GM19395 (cell line): ENCODE data around the gene PIK3R1.
"Not testable (repeated sequence)": the region's sequence is repeated elsewhere in the genome, so short reads cannot be mapped to it uniquely, and the experiment has no call there.

Experiments used
- ATAC-seq: cut with Tn5 transposase; IDR thresholded peaks from one replicate; pipeline ENCODE4 v1.9.1; 2021; ENCODE audit warnings: mild to moderate bottlenecking, moderate library complexity; ENCODE audit not compliant: unreplicated experiment

The PIK3R1 gene

DNA sequence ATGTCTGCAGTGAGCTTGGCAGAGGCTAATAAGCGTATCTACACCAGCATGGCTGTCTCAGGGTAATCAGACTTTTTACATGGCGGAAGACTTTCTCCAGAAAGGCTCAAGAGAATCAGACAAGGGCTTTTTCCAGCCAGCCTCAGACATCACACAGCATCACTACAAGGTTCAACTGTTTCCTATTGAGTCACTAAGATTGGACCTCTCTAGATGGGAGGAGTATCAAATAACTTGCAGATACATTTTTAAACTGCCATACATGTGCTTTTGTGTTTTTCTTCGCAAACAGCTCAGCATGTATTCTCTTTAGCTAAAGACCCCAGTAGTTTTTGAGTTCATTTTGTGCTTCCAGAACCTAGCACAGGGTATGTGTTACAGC, 22.9 kb upstream of the PIK3R1 start:
- ATAC-seq = no peak

DNA sequence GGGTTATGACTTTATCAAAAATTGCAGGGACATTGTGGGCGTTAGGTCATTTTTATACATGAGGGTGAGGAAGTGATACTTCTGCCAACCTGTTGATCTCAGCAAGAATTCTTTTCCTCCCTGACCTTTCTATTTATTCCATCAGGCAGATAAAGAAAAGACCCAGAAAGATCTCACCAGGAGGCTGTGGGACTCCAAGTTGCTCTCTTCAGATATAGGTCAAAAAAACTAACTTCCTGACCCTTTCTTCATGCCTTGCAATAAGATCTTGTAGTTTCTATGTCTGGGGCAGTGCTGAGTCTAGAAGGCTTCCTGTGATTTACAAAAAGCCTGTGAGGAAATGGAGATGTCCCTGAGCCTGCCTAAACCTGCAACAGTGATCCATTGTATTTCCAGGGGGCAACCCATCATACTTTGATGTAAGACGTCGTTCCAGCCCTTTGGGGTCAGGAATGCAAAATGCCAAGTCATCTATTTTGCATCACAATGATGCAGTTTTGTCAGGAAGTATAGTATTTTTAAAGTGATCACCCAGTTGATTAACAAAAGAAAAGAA, 22.0 kb upstream of the PIK3R1 start:
- no peak for ATAC-seq

DNA sequence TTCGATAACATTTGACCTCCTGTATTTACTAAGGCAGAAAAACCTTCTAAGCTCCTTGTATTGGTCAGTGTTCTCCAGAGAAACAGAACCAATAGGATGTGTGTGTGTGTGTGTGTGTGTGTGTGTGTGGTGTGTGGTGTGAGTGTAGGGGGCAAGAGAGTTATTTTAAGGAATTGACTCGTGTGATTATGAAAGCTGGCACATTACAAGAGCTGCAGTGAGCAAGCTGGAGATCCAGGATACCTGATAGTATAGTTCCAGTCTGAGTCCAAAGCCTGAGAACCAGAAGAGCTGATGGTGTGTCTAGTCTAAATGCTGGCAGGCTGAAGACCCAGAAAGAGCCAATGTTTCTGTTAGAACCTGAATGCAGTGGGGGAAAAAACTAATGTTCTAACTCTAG, 21.2 kb upstream of the PIK3R1 start:
- ATAC-seq = no peak

DNA sequence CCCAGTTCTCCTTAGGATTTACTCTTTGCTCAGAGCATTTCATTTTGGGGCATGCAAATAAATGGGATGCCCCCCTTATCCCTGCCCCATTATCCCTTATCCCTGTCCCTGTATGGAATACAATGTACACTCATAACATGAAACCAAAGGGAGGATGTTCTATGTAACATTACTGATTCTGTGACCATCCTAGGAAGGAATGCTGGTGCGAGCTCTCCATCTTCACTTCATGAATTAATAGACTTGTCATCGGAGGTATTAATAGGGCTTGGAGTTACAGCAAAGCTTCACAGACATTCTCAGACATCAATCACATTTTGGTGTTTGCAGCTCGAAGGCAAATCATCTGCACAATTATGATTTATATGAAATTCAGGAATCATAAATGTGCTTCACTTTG, 20.4 kb upstream of the PIK3R1 start:
- ATAC-seq = no peak

DNA sequence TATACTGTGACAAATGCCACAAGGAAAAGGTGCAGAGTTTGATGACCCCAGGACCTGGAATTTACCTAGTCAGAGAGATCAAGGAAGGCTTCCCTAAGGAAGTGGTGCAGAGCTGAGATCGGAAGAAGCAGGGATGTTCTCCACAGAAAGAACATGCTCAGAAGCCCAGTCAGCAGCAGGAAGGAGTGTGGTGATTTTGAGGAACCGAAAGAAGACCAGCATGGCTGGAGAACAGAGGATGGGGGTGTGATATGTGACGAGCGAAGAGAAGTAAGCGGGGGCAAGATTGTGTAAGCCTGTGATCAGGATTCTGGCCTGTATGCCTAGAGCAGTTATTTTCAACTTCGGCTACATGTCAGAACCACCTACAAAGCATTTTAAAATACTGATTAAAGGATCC, 18.7 kb upstream of the PIK3R1 start:
- ATAC-seq = peak; percentile 96

DNA sequence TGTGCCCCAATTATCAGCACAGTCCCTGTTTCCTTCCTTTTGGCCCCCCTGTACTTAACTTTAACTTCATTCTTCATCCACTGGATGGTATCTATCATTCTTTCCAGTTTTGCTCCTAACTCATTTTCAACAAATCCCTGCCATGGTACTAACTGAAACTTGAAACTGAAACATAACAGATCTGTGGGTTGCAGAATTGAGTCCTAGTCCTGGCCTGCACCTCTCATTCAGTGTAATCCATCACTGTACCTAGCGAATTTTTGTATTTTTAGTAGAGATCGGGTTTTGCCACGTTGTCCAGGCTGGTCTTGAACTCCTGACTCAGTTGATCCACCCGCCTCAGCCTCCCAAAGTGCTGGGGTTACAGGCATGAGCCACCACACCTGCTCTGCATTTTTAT, 15.3 kb upstream of the PIK3R1 start:
- ATAC-seq = no peak

DNA sequence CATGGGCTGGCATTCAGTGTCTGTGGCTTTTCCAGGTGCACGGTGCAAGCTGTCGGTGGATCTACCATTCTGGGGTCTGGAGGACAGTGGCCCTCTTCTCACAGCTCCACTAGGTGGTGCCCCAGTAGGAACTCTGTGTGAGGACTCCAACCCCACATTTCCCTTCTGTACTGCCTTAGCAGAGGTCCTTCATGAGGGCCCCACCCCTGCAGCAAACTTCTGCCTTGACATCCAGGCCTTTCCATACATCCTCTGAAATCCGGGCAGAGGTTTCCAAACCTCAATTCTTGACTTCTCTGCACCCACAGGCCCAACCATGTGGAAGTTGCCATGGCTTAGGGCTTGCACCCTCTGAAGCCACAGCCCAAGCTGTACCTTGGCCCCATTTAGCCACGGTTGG, 4.9 kb upstream of the PIK3R1 start:
- ATAC-seq = not testable (repeated sequence)

DNA sequence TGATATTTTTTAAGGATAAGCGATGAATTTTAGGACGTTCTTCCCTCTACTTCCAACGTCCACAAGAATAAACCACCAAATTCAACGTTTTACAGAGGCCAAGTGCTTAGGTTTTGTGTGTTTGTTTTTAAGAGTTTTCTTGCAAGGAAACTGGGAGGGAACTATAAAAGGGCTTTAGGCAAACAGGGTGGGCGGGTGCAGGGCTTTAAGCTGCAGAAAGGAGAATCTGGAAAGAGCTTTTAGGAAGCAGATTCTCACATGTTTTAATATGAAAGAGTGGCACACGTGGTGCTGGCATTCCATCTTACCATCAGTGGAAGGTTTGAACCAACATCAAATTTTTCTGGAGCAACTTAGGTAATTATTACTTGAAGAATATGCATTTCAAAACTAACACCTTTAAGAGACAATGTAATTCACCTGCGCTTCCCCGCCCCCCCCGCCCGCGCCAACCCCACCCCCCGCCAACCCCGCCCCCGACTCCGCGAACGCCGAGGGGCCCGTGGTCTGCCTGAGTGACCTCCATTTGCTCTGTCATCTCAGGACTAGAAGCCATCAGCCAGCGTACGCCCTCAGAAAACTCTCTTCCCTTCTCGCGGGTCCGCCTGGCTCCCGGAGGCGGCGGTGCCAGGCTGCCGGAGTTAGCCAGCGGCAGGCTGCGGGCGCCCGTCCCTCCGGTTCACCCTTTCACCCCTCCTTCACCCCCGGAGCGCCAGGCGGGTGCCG, 911 bp upstream of the PIK3R1 start:
- peak; percentile 21 for ATAC-seq

DNA sequence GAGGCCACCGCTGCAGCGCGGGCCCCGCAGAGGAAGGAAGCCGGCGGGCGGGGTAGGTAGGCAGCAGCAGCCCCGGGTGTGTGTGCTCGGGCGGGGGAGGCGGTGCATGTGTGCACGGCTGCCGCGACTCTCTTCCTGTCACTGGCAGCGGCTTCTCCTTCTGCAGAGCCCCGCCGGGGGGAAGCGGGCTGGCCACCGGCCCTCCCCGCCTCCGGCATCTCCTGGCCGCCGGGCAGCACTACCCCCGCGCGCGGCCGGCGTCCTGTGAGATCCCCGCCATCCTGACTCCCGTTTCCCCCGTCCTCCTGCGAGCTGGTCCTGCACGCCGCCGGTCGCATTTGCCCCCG, 315 bp downstream of the PIK3R1 start:
- peak; percentile 54 for ATAC-seq

DNA sequence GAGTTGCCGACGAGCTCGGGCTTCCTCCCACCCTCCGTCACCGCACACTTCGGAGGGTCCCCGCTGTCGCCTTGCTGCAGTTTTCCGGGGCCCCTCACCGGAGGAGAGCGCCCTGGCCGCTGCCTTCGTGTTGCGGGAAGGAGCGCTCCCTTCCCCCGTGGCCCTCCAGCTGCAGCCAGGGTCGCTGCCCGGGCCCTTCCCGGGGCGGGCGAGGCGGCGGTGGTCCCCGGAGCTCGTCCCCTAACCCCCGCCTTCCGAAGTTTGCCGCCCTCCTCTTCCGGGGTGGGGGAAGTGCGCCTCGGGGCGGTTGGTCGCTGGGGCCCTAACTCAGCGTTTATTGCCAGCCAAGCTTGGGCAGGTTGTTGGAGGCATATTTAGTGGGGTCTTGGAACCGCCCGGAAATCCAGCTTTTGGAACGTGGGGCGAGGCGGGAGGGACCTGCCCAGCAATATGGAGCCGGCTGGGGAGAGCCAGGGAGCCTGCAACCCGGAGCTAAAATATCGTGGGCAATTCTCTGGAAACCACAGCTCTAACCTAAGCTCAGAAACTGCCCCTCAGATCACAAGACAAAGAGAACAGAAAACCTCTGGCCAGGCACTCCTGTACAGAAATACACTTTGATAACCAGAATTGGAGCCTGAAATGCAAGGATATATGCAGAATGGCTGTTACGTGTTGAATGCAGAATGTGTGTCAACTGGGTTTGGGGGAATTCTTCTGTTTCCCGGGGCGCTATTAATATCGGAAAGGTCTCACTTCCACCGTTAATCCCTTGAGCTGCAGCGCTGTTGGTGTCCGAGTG, 890 bp downstream of the PIK3R1 start:
- ATAC-seq = peak; percentile 37

DNA sequence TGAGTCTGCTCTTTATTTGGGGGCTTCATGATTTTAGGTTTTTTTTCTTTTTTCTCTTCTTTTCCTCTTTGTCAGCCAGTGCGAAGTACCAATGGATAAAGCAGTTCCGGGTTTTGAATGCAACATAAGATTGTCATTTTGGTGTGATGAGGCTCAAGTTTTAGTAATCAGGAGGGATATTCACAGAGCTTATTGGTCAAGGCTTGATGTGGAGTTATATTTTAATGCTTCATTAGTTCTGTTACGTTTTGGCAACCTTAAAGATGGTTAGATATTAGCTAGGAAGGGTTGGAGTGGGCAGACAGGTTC, 1.4 kb downstream of the PIK3R1 start:
- no peak for ATAC-seq

DNA sequence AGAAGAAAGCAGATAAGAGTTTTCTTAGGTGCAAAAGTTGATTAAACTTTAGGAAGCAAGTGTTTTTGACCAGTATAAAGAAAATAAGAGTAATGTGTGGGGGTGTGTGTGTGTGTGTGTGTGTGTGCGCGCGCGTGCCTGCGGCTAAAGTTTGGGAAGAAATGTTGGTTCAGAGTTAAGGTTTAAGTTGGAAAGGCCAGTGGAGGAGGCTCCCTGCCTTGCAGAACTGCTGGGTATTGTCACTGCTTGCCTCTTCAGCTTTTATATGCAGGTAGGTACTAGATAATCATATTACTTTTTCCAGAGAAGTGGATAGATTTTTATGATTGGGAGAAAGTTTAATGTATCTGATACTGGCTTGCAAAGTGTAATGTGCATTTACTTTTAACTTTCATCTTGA, 2.0 kb downstream of the PIK3R1 start:
- ATAC-seq = no peak

DNA sequence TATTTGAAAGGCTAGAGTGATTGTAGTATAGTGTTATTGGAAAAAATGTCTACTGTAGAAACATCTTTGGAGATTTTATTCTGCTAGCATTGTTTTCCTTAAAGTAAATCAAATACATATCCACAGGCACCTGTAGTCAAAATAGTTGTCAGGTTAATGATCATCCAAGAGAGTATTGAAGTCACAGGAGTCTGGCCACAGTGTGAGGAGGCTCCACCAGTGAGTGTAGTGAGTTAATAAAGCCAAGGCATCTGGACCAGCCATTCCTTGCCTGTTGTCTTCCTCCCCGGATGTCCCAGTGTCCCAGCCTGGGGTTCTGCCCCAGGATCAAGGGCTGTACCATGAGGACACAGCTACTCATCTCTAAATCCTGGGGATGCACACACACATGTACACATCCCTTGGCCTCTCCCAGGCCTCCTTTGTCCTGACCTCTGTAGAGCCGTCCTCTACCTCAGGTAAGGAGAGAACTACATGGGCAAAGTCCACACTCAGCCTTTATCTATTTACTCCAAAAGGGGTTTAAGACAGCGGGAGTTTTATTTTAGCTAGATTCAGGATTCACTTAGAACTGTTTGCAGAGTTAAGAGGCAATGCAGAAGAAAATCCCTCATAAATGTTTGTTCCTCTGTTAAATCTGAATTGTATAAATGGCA, 3.7 kb downstream of the PIK3R1 start:
- ATAC-seq = no peak

DNA sequence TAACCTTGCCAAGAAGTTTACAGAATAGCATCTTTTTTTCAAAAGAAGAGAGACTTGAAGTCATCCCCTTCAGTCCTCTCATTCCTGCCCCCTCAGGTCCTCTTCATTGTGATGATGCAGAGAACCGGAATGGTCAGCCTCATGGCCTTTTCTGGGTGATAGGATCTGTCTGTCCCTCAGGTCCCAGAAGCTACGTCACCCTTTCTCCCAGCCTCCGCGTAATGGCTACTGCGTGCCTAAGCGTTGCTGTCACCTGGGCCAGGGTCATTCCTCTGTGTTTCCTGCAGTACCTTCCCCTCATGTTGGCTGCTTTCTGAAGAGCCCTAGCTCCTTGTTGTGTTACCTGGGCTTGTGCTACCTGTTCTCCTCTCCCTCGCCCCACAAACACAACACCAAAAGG, 4.7 kb downstream of the PIK3R1 start:
- ATAC-seq = no peak

DNA sequence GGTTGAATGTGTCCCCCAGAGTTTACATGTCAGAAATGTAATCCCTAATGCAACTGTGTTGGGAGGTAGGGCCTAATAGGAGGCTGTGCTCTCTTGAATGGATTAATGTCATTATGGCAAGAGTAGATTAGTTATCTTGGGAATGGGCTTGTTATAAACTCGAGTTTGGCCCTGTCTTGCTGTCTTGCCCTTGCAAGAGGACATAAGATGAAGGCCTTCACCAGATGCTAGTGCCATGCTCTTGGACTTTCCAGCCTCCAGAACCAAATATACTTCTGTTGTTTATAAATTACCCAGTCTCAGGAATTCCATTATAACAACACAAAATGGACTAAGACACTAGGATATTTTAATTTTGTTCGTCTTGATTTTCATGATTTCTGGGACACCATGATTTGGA, 5.4 kb downstream of the PIK3R1 start:
- ATAC-seq = no peak

DNA sequence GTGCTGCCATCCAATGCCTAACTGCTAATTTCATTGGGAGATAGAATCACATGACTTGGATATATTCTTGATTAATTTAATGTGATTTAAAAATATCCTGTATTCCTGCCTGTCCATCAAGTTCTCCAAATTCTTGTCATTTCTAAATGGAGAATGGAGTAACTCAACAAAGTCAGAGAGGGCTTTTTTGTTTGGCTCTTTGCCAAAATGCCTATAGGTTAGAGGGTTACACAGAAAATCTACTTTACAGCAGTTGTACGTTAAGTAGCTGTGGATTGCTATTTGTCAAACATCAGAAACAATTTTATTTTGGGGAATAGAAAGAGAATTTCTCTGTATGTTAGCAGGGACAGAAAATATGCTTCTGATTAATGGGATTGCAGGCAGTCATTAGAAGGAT, 5.9 kb downstream of the PIK3R1 start:
- ATAC-seq = no peak

DNA sequence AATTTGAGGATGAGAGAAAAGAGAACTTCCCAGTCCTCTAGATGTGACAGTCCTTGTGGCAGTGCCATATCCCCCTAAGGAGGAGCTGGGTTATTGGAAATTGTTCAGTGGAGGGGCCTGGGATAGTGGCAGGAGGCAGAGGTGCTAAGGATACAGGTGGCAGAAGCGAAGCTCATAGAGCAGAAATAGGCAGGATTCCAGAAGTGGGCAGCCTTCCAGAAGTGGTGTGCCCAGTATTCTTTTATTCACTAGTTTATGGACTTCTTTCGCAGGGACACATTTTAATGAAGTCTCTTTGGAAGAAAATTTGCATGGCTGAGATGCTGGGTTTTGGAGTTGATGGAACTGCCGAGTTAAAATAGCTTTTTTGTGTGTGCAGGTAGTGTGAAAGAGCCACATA, 6.8 kb downstream of the PIK3R1 start:
- no peak for ATAC-seq

DNA sequence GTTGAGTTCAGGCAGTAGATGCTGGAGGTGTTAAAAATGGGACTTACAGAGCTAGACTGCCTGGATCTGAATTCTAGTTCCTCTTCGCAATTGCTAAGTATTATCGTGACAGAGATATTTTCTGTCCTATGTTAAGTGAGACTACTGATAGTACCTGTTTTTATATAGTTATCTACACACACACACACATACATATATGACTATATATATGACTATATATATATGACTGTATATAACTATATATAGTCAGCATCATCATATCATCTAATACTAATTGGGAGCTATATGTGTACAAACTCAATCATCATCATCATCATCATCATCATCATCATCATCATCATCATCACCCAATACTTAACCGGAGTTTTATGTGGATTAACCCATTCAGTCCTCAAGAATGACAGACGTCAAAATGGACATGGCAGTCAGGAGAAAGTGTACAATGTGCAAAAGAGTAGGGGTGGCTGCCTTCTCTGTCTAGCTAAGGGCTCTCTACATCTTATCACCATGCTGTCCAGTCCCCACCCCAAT, 7.3 kb downstream of the PIK3R1 start:
- no peak for ATAC-seq

DNA sequence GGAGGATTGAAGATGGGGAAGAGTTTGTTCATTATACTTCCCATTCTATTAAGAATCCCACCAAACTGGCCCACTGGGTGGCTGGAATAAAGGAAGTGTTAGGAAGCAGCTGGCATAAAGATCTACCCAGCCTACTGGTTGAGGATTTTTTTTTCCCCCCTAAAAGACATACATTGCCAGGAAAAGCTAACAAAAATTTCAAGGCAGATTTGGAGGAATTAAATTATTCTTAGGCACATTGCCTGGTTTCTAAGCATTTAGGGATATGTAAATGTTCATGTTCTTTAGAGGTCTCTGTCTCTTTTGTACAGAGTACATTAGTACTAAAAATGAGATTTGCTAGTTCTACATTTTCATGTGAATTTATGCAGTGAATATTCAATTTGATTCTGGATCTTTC, 8.3 kb downstream of the PIK3R1 start:
- no peak for ATAC-seq

DNA sequence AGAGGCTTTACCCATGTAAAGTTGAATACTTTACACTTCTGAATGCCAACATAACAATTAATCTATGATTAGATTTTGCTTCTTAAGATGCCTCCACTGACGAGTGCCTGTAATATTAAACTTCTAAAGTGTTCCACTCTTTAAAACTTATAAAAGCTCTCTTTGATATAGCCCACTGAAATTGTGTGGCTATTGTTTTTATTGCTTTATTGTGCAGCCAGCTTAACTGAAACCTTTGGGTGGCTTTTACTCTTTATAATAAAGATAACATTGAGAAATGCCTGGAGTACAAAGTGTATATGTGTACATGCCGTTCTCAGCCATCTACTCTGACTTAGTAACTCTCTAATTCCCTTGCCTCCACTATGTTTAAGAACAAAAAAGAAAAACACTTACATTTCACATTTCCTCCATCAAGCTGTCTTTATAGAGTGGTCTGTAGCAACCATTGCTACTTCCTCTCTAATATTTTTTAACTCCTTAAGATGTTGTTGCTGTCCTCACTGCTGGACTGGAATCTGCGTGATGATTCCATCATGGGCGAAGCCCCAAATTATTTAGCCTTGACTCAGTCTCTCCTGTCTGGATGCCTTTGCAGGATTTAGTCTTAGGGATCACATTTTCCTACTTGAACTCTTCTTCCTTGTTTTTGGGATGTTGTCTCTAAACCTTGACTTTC, 9.1 kb downstream of the PIK3R1 start:
- ATAC-seq = no peak

DNA sequence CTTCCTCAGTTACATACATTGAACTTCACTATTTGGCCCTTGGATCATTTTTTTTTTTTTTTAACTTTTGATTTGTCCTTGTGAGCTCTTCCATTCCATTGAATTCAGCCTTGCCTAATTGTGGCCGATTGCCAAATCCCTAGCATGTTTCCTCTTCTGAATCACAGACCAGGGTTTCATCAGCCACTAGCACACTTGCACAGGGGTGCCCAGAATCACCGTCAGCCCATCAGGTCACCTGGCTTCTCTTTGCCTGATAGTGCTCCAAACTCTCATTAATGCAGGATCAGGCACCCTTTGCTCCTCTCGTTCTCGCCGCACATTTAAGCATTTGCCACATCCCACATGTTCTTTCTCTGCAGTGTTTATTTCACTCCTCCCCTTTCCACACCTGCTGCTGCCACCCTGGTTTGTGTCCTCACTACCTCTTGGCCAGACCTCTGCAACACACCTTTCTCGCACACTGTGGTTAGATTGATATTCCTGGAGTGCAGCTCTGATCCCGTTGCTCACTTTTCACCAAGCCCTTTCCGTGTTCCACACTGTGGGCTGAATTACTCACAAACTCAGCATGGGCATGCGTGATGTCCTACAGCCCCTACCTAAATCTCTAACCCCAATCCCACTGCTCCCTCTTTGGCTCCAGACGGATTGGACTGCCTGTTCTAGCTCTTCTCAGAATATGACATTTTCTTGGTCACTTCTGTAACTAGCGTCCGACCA, 9.8 kb downstream of the PIK3R1 start:
- ATAC-seq = no peak
